ENCODE results near the gene CGREF1. TPM values are rescaled to one million over a fixed set of nuclear protein-coding genes. Genes with fewer than 3 reads are reported as not detected.
A peak's percentile ranks its signal among the peaks of the same experiment; 100 is the strongest.

CGREF1 gene, protein sequence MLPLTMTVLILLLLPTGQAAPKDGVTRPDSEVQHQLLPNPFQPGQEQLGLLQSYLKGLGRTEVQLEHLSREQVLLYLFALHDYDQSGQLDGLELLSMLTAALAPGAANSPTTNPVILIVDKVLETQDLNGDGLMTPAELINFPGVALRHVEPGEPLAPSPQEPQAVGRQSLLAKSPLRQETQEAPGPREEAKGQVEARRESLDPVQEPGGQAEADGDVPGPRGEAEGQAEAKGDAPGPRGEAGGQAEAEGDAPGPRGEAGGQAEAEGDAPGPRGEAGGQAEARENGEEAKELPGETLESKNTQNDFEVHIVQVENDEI
- polyA plus RNA-seq (2013, experiment 1 of 2; ENCODE audit: insufficient read length) = 4.3 TPM
- polyA plus RNA-seq (2013, experiment 2 of 2; ENCODE audit: insufficient read length) = 4.2 TPM

DNA sequence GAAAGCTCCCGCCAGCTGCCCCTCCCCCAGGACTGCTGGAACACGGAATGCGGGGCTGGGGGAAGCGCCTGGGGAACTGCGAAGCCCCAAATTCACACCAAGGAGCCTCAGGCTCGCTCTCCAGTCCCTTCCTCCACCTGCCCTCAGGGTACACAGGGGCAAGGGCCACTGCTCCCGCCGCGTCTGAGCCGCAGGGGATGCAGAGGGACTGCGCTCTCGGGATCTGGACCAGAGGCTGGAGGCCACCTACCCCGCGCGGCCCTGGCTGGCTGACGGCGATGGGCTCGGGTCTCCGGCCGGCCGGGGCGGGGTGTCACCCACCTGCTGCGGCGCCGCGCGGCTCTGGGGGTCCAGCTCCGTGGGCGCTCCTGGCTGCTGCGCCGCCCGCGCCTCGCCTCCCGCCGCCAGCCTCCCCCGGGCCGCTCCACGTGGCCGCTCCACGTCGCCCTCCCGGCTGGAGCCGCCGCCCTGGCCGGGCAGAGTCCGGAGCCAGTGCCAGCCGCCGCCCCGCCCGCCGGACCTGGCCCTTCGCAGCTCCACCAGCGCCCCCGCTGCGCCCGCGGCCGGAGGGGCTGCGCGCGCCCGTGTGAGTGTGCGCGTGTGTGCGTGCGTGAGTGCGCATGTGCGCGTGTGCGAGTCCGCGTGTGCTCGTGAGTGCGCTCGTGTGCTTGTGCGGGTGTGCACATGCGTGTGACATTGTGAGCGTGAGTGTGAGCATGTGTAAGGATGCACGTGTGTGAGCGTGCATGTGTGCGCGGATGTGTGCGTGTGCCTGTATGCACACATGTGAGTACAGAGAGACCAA is at the start of gene CGREF1:
Gene CGREF1, minus strand, starts transcription at position 604 of the 805 bp plus-strand sequence. CDS start 14,762 bp downstream, outside the sequence.
- DNase-seq = no peak

DNA sequence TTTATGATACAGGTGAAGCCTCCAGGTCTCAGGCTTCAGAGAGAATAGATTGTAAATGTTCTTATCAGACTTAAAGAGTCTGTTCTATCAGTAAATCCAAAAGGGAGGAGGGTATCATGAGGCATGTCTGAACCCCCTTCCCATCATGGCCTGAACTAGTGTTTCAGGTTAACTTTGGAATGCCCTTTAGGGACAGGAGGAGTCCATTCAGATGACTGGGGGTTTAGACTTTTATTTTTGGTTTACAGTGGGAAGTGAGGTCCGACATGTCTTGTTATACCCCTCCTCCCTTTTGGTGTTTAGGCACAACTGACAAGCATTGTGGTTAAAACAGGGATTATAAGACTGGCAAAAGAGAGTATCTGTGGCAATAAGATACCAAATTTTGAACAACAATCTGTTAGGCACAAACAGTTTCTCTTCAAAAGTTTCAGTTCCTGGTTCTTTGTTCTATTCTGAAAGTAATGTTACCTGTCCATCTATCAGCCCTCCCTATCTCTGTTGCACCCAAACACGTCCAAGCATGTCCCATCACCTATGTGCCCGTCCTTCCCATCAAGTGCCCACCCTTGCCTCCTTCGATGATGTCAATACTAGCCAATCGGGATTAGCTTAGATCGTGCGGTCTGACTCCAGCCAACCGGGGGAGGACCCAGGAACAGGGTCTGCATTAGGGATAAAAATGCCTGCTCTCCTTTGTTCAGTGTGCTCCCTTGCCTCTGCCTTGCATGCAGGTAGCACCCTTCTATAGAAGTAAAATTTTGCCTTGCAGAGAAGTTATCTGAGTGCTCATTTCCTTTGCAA is 46.2 kb upstream of the CGREF1 start:
- no peak for DNase-seq

DNA sequence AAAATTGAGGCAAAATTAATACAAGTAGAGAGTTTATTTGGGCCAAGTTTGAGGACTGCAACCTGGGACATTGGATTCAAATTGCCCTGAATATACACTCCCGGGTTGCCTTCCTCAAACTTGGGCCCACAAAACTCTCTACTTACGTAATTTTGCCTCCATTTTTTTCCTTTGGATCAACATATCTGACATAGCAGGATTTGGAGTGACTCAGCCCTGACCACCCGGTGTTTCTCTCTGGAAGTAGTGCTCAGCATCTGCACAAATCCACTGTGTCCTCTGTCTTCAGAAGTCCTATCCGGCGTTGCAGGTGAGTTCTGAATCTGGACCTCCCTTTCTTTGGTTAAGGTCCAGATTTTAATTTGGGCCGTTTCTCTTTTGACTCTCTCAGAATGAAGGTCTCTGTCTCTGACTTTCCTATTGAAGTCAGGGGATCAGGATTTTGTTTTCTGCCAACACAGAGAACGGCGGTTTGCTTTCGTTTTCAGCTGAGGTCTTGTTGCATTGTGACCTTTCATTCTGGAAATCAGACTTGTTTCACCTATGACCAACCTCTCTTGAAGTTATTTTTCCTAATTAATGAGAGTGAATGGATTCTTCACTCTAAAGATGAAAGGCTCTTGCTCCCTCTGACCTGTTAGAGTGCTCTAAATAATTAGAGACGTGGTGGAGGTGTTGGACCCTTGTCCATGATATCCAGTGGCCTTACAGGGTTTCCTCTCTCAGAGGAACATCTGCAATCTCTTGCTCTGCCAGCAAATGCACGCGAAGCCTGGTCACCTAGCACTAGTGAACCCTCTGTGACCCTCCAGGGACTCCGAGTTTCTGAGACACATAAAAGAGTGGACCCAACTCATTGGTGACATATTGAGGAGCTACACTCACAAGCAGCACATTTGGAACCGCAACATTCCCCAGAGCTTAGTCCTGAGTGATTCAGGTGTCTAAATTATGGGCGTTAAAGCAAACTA is 43.5 kb upstream of the CGREF1 start:
- DNase-seq = peak; percentile 49

DNA sequence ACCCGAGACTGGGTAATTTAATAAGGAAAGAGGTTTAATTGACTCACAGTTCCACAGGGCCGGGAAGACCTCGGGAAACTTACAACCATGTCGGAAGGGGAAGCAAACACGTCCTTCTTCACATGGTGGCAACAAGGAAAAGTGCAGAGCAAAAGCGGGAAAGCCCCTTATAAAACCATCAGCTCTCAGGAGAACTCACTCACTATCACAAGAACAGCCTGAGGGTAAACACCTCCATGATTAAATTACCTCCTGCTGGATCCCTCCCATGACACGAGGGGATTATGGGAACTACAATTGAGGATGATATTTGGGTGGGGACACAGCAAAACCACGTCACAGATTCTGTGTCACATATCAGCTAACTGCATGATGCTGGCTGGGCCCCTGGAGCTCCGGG is 41.3 kb upstream of the CGREF1 start:
- DNase-seq = no peak

DNA sequence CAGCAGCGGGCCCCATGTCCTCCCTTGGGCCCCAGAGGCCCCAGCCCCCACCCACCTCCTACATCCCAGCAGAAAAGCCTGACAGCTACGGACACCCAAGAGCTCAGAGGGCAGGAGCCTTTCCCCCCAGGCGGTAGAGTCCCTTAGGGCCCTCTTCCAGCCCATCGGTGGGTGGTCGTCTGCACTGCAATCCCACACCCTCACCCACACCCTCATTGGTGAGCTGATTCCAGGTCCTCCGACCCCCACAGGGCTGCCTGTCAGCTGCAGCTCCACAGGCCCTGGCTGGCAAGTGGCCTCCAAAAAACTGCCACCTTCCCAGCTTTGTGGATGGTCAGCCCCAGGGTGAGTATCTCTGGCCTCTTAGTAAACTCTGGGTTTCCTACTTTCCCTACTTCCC is 40.3 kb upstream of the CGREF1 start:
- DNase-seq = no peak

DNA sequence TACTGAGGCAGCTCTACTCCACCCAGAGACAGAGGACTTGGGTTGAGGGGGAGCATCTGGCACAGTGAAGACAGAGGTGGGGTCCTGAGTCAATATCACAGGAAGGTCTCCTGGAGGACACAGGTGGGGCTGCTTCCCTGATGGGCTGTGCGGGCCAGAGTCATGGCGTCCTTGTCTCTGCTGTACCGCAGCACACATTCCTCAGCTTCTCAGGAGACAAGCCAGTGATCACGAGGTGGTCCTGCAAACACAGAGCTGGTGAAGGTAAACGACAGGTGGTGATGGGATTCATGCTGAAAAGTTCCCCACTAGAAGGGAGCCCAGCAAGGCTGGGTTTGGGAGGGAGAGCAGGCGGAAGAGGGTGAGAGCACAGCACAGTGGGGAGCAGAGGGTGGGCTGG is 39.5 kb upstream of the CGREF1 start:
- no peak for DNase-seq

DNA sequence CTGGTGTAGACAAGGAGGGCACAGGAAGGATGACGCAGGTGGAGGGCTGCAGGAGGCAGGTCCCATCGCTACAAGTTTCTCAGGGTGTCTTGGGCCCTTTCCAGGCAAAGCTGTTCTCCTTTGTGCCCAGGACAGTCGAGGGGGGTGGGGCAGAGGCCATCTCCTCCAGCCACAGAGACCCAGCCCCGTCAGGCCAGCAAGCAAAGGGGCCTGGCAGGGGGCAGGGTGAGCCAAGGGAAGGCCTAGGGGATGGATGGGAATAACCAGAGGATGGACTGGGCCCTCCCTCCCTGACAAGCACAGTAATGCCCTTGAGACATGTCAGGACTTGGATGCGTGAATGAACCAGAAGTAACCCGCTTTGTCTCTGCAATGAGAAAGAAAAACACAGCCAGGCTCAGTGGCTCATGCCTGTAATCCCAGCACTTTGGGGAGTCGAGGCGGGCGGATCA is 36.2 kb upstream of the CGREF1 start:
- no peak for DNase-seq

DNA sequence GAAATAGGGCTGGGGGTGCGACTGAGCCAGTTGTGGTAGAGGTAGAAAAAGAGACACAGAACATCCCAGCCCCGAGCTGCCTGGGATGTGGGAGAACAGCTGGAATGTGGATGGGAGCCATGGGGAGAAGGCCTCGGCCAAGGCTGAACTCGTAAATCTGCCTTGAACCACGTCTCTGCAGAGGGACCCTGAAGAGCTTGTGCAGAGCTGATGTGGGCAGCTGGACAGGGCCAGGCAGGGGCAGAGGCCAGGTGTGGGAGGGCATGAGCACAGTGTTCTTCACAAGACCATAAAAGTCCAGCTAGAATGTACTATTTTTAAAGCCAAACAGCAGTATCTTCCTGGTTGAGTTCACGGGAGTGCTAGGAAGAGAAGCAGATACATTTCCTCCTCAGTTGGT is 35.6 kb upstream of the CGREF1 start:
- DNase-seq = no peak

DNA sequence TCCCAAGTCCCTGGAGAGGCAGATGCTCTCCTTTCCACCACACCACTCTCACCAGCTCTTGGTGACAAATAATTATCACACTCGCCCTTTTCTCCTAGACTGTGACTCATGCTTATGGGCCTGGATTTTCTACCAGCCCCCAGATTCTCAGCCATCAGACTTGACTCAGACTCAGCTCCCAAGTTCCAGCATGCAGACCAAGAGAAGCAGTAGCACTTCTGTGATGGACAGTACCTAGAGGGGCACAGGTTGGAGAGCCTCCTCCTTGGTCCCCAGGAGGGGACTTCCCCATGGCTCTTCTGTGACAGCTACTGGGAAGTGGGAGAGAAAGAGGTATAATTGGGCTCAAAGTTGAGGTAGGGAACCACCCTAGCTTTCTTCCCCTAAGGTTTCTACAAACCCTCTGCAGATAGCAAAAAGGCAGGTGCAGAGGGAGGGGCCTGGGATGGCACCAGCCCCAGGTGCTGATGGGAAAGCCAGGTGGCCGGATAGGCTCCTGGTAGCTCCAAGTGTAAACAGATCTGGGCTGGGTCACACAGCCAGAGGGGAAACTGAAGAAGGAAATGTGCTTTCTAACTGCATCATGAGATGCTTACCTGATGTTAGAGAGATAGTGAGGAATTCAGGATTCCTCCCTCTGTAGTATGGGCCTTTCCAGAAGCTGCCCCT is 34.0 kb upstream of the CGREF1 start:
- DNase-seq = peak; percentile 31

DNA sequence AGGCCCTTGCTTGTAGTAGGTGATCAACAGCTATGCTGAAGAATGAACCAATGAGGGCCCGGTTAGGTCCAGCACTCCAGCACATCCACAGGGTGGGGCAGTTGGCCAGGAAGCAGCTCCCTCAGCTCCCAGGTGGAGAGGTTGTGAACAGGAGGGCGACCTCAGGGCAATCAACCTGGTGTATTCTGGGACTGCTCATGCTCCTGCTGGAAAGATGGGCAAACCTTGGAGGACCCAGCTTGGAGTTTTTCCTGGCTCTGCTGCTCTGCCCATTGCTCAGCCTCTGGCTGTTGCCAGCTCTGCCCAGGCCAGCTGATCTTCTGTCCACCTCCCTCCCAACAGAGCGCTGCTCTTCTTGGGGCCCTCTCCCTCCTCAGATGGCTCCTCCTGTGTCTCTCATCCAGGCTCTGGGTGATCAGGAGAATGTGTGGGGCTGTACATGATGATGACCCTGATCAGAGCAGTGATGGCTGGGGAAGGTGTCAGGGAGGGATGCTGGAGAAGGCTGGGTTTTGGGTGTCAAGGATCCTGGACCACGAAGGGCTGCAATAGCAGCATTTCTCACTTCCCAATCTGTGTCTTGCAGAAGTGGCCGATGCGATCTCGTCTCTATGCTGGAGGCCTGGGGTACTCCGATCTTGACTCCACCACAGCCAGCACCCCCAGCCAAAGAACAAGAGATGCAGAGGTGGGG is 33.3 kb upstream of the CGREF1 start:
- no peak for DNase-seq

DNA sequence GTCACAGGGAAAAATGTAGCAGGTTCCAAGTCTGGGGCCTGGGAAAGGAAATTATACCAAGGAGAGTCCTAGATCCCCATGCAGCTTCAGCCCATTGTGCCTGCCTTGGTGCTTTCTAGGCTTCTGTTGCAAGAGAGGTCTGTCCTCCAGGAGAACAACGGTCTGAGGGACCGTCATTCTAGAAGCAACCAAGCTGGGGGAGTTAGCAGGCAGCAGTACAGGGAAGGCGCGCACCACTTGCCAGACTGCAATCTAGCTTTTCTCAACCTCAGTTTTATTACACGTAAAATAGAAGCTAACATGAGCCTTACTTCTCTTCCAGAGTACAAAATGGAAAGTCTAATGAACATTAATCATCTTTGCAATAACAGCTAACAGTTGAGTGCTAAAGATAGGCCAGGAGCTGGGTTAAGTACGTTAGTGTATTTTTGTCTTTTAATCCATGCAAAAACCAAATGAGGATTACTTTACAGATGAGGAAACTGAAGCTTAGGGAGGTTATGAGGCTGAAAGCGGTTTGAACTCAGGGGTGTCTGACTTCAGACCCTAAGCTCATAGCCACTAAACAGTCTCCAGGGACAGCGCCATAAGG is 31.8 kb upstream of the CGREF1 start:
- no peak for DNase-seq

DNA sequence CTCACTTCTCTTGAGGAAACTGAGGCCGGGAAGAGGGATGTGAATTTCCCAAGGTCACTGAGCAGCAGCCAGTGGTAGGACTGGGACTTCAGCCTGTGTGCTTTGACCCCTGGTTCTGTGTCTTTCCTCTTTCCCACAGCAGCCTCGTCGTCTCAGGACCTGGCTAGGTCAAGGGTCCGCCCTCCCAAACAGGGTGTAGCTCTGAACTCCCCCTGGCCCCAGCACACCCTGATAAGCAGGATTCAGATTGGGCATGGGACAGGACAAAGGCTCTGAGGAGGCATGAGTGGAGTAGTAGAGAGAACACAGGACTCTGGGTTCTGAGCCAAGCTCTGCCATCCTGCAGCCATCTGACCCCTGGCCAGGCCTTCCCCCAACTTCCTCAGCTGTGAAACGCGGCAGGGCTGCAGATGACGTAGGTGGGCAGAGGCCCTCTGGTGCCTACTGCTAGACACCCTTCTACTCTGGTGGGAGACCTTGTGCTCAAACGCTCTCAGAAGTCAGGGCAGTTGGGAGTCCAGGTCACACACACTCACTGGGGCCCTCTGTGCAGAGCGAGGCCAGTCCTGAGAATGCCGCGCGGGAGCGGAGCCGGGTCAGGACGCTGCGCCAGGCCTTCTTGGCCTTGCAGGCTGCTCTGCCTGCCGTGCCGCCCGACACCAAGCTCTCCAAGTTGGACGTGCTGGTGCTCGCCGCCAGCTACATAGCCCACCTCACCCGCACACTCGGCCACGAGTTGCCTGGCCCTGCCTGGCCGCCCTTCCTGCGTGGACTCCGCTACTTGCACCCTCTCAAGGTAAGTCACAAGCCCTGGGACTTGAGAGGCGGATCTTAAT is 30.9 kb upstream of the CGREF1 start:
- no peak for DNase-seq

DNA sequence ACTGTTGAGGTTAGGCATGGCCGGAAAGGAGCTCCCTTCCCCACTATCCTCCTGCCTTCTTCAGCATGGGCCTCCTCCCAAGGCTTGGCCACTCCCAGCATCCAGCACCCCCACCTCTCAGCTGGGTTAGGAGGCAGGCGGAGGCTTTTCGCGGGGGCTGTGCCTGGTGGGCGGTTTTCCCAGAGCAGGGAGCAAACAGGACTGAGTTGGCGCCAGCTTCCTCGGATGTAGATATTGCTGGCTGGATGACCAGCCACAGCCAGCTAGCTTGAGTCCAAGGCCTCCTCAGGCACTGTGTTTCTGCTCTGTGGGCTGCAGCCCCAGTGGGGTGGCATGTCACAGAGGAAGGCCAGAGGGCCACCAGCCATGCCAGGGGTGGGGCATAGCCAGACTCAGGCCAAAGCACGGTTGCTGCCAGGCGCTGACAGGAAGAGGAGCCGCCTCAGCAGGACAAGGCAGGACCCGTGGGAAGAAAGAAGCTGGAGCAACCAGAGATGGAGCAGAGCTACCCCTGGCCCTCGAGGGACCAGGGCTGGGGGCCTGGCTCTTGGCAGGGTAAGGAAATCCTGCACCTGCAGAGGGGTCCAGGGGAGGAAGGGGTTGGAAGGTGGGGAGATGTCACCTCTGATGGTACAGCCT is 30.0 kb upstream of the CGREF1 start, which contains the start of gene TCF23:
Gene TCF23, plus strand, starts transcription at position 204 of the 639 bp plus-strand sequence. Its CDS starts 130 bp downstream, at position 334.
- DNase-seq = no peak

DNA sequence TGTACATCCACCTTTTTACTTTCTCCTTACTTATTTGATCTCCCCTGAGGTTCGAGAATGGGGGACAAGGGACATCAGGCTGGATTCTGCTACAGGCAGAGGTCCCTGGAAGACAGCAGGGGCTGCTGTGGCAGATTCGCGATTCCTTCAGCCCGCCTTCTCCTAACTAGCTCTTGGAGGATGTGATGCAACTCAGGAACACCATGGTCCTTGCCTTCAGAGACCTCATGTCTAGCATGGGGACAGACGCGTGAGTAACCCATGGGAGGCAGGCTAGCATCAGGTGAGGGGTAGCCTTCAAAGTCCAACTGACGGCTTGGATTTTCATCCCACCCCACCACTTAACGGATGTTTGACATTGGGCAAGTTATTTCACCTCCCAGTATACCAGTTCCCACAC is 29.0 kb upstream of the CGREF1 start:
- no peak for DNase-seq

DNA sequence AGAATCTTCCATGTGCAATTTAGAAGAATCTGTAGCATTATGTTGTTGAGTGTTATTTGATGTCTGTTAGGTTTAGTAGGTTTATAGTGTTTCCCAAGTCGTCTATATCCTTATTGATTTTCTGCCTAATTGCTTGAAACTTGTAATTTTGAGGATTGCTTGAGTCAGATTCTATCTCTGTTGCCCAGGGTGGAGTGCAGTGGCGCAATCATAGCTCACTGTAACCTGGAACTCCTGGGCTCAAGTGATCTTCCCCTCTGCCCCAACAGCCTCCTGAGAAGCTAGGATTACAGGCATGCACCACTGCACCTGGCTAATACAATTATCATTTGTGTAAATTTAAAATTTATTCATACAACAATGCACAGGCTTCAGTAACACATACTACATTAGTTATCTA is 26.8 kb upstream of the CGREF1 start:
- no peak for DNase-seq

DNA sequence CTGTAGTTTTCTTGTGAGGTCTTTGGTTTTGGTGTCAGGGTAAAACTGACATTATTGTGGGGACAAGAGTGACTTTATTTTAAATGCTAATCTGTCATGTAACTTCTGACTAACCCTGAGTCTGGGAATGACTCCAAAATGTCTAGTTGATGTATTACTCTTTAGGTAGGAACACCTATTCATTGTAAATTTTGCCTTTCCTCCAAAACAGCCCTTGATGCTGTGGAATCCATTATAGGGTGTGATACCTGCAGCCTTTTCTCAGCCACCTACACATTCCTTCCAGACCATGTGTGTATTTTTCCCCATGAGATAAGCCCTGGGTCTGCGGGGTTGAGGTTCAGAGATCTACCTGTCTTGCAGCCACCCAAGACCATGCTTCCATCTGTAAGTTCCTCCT is 24.4 kb upstream of the CGREF1 start:
- DNase-seq = no peak

DNA sequence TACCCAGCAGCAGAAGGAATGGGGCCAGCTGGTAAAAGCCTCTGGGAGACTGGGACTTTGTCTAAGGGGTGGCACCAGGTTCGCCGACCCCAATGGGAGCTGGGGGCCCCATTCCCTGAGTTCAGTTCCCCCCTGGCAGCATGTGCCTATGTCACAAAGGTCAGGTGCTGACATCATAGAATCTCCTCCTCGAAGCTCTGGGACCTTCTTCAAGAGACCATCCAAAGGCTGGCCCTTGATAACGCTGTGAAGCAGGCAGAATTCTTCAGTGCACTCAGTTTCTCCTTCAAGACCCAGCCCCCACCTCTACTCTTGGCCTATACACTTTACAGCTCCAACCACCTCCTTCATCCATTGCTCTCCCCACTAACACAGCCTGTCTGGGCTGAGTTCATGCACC is 20.4 kb upstream of the CGREF1 start, which contains the start of gene PRR30:
Gene PRR30, minus strand, starts transcription at position 101 of the 400 bp plus-strand sequence. CDS start 1,081 bp downstream, outside the sequence.
- DNase-seq = no peak

DNA sequence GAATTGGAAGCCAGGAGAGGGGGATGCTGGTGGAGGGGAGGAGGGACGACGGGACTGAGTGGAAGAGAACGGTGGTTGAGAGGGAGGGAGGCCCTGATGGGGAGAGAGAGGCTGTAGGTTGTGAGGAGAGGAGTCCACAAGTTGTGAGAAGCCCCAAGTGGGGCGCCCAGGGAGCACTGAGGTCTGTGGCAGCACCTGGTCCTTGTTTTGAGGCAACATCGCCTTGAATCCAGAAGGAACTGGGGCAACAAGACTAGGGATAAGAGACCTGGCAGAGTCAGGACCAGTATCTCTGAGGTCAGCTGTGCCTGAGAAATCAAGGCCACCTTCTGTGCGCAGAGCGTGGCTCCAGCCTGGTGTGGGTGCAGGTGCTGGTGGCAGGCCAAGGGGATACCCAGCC is 19.2 kb upstream of the CGREF1 start:
- no peak for DNase-seq

All from fibroblast of skin of scalp (primary cell).